ENCODE measurements around the gene IL12RB2. TPM values are rescaled to one million over a fixed set of nuclear protein-coding genes. Genes with fewer than 3 reads are reported as not detected.
A peak's percentile ranks its signal among the peaks of the same experiment; 100 is the strongest.
"Not testable (repeated sequence)": the region's sequence is repeated elsewhere in the genome, so short reads cannot be mapped to it uniquely, and the experiment has no call there.

Gene IL12RB2
- total RNA-seq, 1 donor from 2014 or later: 0.37 TPM

- DNase-seq (no peak), ATAC-seq (no peak)
- intact Hi-C loops (cut with micrococcal nuclease): no loop called here
These were observed 73.5 kb downstream of the IL12RB2 start for GRCh38 chr1:67381154-67381553.

DNA sequence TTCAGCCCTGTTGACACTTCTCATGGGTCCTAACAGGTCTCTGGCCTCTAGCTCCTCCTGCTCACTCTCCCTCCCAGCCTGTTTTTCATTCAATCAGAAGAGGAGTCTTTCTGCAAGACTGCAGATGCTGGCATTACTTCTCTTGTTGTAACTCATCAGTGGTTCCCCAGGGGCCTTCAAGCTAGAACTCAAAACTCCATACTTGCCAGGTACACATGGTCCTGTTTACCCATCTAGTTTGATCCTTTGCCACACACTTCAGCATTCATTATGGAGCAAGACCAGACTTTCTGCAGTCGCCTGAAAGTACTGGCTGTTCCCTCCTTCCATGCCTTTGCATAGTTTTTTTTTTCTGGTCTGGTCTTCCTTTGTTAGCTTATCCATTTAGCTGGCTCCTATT is 74.6 kb downstream of the IL12RB2 start:
- intact Hi-C loops (cut with micrococcal nuclease): no loop called here
- ATAC-seq (peak; percentile 34), DNase-seq (no peak)

GRCh38 chr1:67383999-67384638 is 76.4 kb downstream of the IL12RB2 start:
- ATAC-seq (no peak), DNase-seq (no peak)
- intact Hi-C loops (cut with micrococcal nuclease): no loop called here

DNA sequence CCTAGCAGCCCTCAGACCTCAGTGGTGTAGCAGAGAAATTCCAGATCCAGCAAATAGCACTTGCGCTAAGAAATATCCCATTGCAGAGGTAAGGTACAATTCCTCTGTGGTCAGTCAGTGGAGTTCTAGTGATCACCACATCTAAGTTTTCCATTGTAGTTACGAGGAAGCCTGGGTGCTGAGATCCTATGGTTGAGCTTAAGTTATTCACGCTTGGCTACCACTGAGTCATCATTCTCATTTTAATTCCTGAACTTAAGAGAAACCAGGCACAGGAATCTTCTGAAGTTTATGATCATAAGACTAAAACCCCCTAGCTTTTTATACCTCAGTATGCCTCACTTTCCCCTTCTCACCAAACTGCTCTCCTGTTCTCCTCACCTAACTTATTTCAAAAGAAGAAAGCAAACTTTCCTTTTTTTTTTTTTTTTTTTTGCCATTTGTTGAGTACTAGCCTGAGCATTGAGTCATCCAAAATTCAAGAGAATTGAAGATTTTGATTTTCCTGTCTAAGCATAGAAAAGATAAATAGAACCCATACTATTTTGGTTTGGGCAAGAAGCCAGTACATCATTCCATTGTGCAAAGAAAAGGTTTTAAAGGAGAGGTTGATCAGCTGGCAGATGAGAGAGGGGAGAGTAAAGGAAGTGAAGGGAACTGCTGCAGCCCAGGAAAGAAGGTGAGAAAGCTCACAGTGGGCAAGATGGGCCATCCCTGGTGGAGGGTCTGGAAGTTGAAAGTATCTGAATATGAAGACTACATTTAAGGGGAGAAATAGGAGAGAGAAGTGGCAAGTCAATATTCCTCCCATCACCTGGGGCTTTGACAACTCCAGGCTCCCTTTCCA is 82.6 kb downstream of the IL12RB2 start:
- no peak for DNase-seq
- intact Hi-C loops (cut with micrococcal nuclease): no loop called here
- ATAC-seq: no peak

DNA sequence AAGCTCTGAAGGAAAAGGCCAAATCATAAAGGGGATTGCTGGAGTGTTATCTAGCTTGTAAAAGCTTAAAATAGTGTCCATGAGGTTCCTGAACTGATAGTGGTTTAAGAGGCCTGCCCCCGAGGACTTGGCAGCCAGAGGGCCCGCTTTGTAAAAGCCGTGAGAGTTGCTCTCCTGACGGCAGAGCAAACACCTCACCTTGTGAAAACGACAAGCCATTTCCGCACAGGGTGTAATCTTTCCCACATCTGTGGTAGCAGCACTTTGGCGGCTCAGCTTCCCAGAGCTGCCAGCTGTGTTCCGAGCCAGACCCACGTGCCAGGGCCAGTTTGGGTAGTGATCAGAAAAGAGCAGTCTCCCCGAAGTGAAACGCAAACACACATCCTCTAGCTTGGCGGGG is 85.6 kb downstream of the IL12RB2 start:
- ATAC-seq (peak; percentile 92), DNase-seq (peak; percentile 54)
- intact Hi-C loops (cut with micrococcal nuclease): no loop called here

DNA sequence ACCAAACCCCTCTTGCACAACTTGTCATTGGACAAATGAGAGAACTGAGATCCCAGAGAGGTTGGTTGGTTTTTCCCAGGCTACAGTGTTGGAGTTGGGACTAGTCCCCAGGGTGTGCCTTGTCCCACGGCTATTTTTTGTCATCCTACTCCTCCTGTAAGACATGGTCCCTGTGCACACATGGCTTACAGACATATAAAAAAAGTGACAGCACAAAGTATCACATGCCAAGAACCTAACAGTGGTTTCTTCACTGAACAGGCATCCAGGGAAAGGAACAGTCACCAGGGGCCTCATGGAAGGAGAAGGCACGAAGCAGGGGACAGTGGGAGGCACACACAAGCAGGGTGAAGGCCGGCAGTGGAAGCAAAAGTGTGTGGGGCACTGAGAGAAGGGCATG is 86.1 kb downstream of the IL12RB2 start:
- intact Hi-C loops (cut with micrococcal nuclease): no loop called here
- ATAC-seq: peak; percentile 6
- DNase-seq: no peak

DNA sequence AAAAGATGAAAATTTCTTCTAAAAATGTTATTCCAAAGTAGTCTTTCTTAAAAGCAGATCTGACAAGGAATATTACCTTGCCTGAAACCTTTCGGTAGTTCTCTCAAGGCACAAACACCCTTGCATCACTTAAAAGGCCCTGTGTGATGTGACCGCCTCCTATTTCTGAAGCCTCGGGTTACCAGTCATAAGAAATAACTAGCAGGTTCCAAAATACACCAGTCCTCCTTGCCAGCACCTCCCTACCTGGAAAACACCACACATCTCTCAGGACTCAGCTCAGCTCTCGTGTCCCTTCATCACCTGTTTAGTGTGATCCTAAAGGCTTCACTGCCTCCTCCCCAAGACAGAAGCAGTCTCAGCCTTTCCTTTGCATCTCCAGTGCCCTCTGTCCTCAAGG is 86.9 kb downstream of the IL12RB2 start:
- DNase-seq (no peak), ATAC-seq (no peak)
- intact Hi-C loops (cut with micrococcal nuclease): no loop called here

DNA sequence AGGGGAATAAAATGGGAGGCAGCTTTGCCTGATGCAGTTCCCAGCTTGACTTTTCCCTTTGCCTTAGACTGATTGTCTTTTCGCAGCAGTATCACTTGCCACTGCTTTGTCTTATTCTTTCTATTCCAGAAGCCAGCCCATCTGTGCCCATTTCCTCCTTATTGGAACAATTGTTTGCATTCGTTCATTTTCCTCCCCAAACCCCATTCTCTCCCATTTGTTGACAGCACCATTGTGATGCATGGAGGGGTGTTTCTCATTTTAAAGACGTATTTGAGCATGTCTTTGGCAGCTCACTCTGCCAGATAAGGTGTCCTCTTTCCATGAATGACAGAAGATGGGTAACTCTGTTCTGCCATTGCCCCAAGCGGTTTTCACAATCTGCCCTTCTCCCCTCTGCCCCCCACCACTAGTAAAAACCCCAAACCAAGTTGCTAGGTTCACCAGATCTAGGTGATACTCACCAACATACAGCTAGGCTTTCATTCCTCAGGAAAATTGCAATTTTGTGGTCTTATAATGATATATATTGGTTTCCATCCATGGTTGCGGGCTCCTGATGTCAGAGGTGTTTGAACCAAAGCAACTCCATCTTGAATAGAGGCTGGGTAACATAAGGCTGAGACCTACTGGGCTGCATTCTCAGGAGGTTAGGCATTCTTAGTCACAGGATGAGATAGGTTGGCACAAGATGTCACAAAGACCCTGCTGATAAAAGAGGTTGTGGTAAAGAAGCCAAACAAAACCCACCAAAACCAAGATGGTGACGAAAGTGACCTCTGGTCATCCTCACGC is 91.7 kb downstream of the IL12RB2 start:
- ATAC-seq: no peak
- DNase-seq: no peak
- intact Hi-C loops (cut with micrococcal nuclease): no loop called here

DNA sequence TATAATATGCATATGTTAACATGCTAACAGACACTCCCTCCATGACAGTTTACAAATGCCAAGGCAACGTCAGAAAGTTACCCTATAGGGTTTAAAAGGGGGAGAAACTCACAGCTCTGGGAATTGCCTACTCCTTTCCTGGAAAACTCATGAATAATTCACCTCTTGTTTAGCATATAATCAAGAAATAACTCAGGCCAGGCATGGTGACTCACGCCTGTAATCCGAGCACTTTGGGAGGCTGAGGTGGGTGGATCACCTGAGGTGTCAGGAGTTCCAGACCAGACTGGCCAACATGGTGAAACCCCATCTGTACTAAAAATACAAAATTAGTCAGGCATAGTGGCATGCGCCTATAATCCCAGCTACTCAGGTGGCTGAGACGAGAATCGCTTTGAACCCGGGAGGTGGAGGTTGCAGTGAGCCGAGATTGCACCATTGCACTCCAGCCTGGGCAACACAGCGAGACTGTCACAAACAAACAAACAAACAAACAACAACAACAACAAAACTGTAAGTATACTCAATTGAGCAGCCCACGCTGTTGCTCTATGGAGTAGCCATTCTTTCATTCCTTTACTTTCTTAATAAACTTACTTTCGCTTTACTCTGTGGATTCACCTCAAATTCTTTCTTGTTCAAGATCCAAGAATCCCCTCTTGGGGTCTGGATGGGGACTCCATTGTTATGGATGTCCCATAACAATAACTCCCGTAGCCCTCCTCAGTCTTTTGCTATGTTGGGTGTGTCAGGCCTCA is 92.5 kb downstream of the IL12RB2 start:
- DNase-seq; intact Hi-C loops (cut with micrococcal nuclease); ATAC-seq: not testable (repeated sequence)

DNA sequence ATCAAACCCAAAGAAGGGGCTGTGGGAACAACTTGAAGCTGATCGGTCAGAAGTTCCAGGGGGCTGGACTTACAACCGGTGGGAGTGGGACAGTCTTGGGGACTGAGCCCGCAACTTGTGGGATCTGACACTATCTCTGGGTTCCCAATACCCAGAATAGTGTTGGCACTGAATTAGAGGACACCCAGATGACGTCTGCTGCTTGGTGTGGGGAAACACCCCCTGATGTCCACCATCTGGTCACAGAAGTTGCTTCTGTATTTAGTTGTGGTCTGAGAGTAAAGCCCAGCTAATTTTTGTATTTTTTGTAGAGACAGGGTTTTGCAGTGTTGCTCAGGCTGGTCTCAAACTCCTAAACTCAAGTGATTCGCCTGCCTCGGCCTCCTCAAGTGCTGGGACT is 93.8 kb downstream of the IL12RB2 start:
- intact Hi-C loops (cut with micrococcal nuclease): no loop called here
- DNase-seq (no peak), ATAC-seq (no peak)

DNA sequence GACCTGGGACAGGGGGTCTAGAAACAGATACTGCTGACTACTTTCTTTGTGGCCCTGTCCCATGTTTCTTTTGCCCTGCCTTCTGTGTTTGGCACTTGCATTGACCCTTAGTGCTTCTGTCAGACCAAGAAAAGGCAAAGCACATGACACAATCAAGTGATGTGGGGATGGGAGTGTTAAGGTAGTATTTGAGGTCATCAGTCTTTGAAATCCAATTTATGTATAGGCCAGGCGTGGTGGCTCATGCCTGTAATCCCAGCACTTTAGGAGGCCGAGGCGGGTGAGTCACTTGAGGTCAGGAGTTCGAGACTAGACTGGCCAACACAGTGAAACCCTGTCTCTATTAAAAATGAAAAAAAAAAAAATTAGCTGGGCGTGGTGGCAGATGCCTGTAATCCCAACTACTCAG is 96.5 kb downstream of the IL12RB2 start:
- ATAC-seq (no peak), DNase-seq (no peak)
- intact Hi-C loops (cut with micrococcal nuclease): no loop called here

DNA sequence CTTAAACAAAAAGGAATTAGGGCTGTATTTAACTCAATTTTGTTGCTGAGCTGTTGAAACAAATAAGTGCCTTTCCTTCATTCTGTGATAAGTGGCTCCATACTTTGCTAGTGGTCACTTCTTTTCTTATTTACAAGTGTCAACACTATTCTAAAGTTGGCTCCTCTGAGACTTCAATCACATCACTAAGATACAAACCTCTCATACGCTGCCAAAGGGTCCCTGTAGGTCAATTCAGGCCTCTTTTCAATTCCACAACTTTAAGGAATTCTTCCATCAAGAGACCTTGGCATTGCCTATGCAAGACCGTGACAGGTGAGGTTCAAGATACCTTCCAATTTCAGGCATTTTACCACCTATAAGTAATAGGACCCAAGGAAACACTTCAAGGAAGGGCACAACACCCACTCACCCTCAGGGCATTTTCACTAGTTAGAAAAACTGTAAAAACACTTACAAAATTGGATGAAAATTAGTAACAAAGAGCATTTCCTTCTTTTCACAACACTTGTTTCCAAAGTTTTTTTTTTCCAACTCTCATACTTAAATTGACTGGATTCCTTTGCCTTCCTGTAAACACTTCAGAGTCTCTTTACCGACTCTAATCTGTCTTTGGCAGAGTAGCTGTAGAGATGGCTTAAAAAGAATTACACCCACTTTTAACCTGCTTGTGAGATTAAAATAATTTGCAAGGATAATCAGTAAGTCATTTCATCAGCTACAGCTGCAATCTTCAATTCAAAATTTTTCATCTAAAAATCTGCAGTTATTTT is 98.0 kb downstream of the IL12RB2 start:
- intact Hi-C loops (cut with micrococcal nuclease): no loop called here
- ATAC-seq (peak; percentile 37), DNase-seq (no peak)

DNA sequence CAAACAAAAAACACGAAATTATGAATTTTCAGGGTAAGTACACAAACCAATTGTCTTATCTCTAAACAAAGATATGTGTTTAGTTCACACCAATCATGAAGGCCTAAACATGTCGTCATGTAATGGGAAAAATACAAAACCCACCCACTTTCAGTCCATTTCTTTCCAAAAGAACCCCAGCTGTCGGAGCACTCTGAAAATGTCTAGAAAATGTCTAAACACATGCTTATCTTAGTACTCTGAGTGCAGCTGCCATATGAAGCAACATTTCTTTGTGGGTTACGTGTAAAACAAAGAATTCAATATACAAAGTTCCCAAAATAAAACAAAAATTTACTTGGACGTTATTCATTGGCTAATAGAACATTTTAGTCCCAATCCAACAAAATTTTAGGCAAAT is 99.8 kb downstream of the IL12RB2 start:
- DNase-seq: no peak
- intact Hi-C loops (cut with micrococcal nuclease): no loop called here
- ATAC-seq: peak; percentile 65

GRCh38 chr1:67408148-67408547 is 100.5 kb downstream of the IL12RB2 start:
- intact Hi-C loops (cut with micrococcal nuclease): no loop called here
- ATAC-seq: no peak
- no peak for DNase-seq

DNA sequence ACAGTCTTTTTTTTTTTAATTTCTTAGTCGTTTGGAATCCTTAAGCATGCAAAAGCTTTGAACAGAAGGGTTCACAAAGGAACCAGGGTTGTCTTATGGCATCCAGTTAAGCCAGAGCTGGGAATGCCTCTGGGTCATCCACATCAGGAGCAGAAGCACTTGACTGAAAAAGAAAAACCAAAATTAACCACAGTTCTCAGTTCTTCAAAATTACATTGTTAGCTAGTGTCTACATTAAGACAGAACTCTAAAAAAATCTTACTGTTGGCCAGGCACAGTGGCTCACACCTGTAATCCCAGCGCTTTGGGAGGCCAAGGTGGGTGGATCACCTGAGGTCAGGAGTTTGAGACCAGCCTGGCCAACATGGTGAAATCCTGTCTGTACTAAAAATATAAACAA is 105.4 kb downstream of the IL12RB2 start:
- intact Hi-C loops (cut with micrococcal nuclease); ATAC-seq; DNase-seq: not testable (repeated sequence)

- no peak for DNase-seq
- ATAC-seq: no peak
- intact Hi-C loops (cut with micrococcal nuclease): no loop called here
These were observed 106.9 kb downstream of the IL12RB2 start for GRCh38 chr1:67414574-67414973.

DNA sequence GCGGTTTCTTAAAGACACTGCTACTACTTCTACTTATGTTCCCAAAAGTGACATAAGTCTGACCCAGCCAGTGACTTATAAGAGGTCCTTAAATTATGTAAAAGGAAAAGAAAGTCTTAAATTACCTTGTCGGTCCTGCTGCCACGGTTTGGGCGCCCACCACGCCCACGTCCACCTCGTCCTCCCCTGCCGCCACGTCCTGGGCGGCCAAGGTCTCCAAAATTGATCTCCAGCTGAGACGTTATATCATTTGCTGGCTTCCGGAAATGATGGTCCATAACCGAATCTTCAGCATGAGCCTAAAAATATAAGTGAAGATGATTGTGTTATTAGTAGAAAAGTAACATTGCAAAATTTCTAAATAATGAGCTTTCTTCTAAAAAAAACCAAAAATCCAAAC is 107.4 kb downstream of the IL12RB2 start:
- no peak for ATAC-seq
- intact Hi-C loops (cut with micrococcal nuclease): no loop called here
- DNase-seq: no peak

DNA sequence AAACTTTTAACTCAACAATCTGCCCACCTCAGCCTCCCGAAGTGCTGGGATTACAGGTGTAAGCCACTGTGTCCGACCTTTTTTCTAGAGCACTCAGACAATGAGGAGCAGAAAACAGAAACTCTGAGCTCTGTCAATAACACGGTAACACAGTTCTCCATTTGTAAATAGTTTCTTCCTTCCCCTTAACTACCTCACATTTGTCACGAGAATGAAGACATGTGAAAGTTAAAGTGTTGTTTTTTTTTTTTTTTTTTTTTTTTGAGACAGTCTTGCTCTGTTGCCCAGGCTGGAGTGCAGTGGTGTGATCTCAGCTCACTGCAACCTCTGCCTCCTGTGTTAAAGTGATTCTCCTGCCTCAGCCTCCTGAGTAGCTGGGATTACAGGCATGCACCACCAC is 110.1 kb downstream of the IL12RB2 start:
- intact Hi-C loops (cut with micrococcal nuclease); DNase-seq; ATAC-seq: not testable (repeated sequence)

Data from left ventricle myocardium superior (tissue), 1 donor.